Karpas-422 (cell line): ENCODE data around the gene USP24. TPM values are rescaled to one million over a fixed set of nuclear protein-coding genes. Genes with fewer than 3 reads are reported as not detected.

Experiments used
- DNase-seq: peaks from one replicate; pipeline ENCODE4 v3.0.0-alpha.2; 2015
- H2AFZ ChIP-seq: fragments of 200-600 bp; sonication (generic); 2 replicates; pipeline ENCODE4 v1.6.1; 2014; ENCODE audit warnings: antibody characterized with exemption, low read length, mixed read lengths
- H3K27ac ChIP-seq: fragments of 200-600 bp; sonication (generic); 2 replicates; pipeline ENCODE4 v1.5.1; 2014; ENCODE audit warnings: mild to moderate bottlenecking, low read length, moderate library complexity
- H3K27me3 ChIP-seq: fragments of 200-600 bp; sonication (generic); 2 replicates; pipeline ENCODE4 v1.6.1; 2014; ENCODE audit warnings: low read length, mixed read lengths
- H3K36me3 ChIP-seq: fragments of 200-600 bp; sonication (generic); 2 replicates; pipeline ENCODE4 v1.6.1; 2014; ENCODE audit warnings: low read length, mixed read lengths; ENCODE audit not compliant: insufficient read depth
- H3K4me1 ChIP-seq: fragments of 200-600 bp; sonication (generic); 2 replicates; pipeline ENCODE4 v1.6.1; 2014; ENCODE audit warnings: mild to moderate bottlenecking, low read length, mixed read lengths
- H3K4me2 ChIP-seq: fragments of 200-600 bp; sonication (generic); 2 replicates; pipeline ENCODE4 v1.6.1; 2014; ENCODE audit warnings: low read length, low read depth, mild to moderate bottlenecking; ENCODE audit not compliant: poor library complexity, severe bottlenecking
- H3K4me3 ChIP-seq: fragments of 200-600 bp; sonication (generic); 2 replicates; pipeline ENCODE4 v1.5.1; 2014; ENCODE audit warnings: mild to moderate bottlenecking, antibody characterized with exemption, low read length, mixed read lengths
- H3K79me2 ChIP-seq: fragments of 200-600 bp; sonication (generic); 2 replicates; pipeline ENCODE4 v1.6.1; 2014; ENCODE audit warnings: mild to moderate bottlenecking, low read length, mixed read lengths
- H3K9ac ChIP-seq: fragments of 200-600 bp; sonication (generic); 2 replicates; pipeline ENCODE4 v1.6.0; 2014; ENCODE audit warnings: low read length
- H3K9me2 ChIP-seq: fragments of 200-600 bp; sonication (generic), shearing (Covaris generic); replicated peaks from 2 replicates; pipeline ENCODE4 v1.6.0; 2014; ENCODE audit warnings: mild to moderate bottlenecking, low read length, moderate library complexity; ENCODE audit not compliant: insufficient read depth
- H3K9me3 ChIP-seq: fragments of 300-700, 200-600 bp; sonication (generic); 2 replicates; pipeline ENCODE4 v1.6.1; 2014; ENCODE audit warnings: low read length, mixed read lengths
- H4K20me1 ChIP-seq: fragments of 200-600 bp; sonication (generic); 2 replicates; pipeline ENCODE4 v1.6.1; 2014; ENCODE audit warnings: mild to moderate bottlenecking, antibody characterized with exemption, low read length, low read depth; ENCODE audit not compliant: insufficient read depth
- total RNA-seq: library from RNA; depleted of rRNA; stranded (reverse); fragments of >200 nt; shearing (Covaris generic); gene quantifications from 2 replicates; pipeline ENCODE4 v1.2.3, GENCODE V29; 2014; ENCODE audit warnings: low replicate concordance

The USP24 gene
- total RNA-seq, 1 experiment from 2014 or later = 89.8 TPM

GRCh38 chr1:55212349-55213150 lies 2.6 kb downstream of the USP24 start:
- peak; percentile 67 for DNase-seq
- Histone ChIP-seq H3K9ac (peak overlapping the region; percentile 96), H2AFZ (no peak overlapping the region)

GRCh38 chr1:55211863-55212262 lies 3.3 kb downstream of the USP24 start:
- no peaks in the 10 kb centered on the region for H3K9me2 ChIP-seq
- H3K9ac ChIP-seq = peak overlapping the region; percentile 96
- peak overlapping the region; percentile 87 for H3K27ac ChIP-seq
- no peaks in the 10 kb centered on the region for H3K27me3 ChIP-seq
- peaks cover 3% of the 10 kb centered on the region; the same call in 1 of the 2 replicates for H3K36me3 ChIP-seq
- no peaks in the 10 kb centered on the region for H3K9me3 ChIP-seq
- peak overlapping the region; percentile 72 for H3K4me2 ChIP-seq
- no peak overlapping the region for H2AFZ ChIP-seq
- no peaks in the 10 kb centered on the region for H4K20me1 ChIP-seq
- peak; percentile 77 for DNase-seq
- H3K4me1 ChIP-seq = peaks cover 64% of the 10 kb centered on the region
- peak overlapping the region; percentile 91 for H3K4me3 ChIP-seq
- peaks cover 90% of the 10 kb centered on the region for H3K79me2 ChIP-seq

More at GRCh38 chr1:55212349-55213150, 2.6 kb downstream of the USP24 start:
- Histone ChIP-seq H3K79me2 (peaks cover 84% of the 10 kb centered on the region), H3K4me2 (peak overlapping the region; percentile 72), H3K36me3 (no peaks in the 10 kb centered on the region), H3K9me2 (no peaks in the 10 kb centered on the region), H3K9me3 (no peaks in the 10 kb centered on the region), H4K20me1 (no peaks in the 10 kb centered on the region), H3K27me3 (no peaks in the 10 kb centered on the region), H3K4me1 (peaks cover 65% of the 10 kb centered on the region), H3K27ac (peak overlapping the region; percentile 87), H3K4me3 (peak overlapping the region; percentile 91)

DNA sequence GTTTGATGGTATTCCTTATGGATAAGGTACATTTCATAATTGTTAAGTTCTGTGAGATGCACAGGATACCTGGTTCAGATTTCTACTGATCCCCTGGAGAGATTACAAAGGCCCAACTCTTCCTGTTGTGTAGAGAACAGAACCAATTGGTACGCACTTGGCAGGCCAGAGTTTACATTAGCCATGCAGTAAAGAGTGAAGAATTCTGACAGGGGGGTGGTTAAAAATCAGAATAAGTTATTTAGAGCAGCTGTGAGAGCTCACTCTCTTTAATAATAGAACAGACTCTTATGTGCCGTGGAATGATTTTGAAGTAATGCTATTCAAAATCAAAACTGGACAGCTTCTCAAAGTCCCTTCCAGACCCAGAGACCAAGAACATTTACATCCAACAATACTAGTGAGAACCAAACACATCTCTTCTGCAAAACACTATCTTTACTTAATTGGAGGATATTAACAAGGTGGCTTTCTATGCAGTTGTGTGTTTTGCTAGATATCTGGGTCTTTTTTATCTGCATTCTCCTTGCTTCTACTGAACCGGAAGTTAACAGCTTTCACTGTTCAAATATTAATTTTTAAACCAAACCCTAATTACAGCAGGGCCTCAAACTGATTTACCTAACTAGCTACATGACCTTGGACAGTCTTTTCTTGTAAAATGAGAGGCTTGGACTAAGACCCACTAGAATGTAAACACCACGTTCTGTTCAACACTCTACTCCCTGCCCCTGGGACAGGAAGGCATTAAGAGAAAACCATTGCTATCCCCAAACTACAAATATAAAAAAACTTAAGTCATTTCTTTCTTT lies 4.0 kb downstream of the USP24 start:
- H3K4me1 ChIP-seq = peaks cover 64% of the 10 kb centered on the region
- H3K27me3 ChIP-seq = no peaks in the 10 kb centered on the region
- H3K4me2 ChIP-seq = peak overlapping the region; percentile 72
- H3K9ac ChIP-seq = peak overlapping the region; percentile 96
- H4K20me1 ChIP-seq = no peaks in the 10 kb centered on the region
- H3K4me3 ChIP-seq = peak overlapping the region; percentile 91
- H2AFZ ChIP-seq = no peak overlapping the region
- no peaks in the 10 kb centered on the region for H3K9me3 ChIP-seq
- H3K9me2 ChIP-seq = no peaks in the 10 kb centered on the region
- DNase-seq = peak; percentile 44
- H3K36me3 ChIP-seq = peaks cover 7% of the 10 kb centered on the region; the same call in 1 of the 2 replicates
- peak overlapping the region; percentile 87 for H3K27ac ChIP-seq
- peaks cover 96% of the 10 kb centered on the region for H3K79me2 ChIP-seq

DNA sequence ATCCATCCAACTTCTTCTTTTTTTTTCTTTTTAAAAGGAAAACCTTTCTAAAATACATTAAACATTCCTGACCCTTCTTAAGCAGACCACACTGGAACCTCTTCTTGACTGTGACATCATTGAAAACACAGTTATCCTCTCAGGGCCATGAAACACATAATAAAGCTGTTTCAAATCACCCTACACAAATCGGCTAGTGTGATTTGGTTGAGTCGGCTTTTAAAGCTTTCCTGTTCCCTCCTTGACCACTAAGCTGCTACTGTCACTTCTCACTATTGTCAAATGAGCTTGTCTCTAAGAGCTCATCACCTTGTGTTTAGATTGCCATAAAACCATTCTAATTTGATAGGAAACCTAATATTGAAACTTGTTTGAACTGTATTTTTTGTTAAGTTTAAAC lies 5.9 kb downstream of the USP24 start:
- Histone ChIP-seq H4K20me1 (no peaks in the 10 kb centered on the region), H3K9me2 (no peaks in the 10 kb centered on the region), H3K4me1 (peaks cover 79% of the 10 kb centered on the region), H3K79me2 (peaks cover 100% of the 10 kb centered on the region), H3K9ac (no peak overlapping the region), H3K27ac (0 out of 2 replicates have a peak overlapping the region, but pooled peaks have one; percentile 3), H3K9me3 (no peaks in the 10 kb centered on the region), H3K4me2 (peak overlapping the region; percentile 72), H3K4me3 (no peak overlapping the region), H3K27me3 (no peaks in the 10 kb centered on the region), H2AFZ (no peak overlapping the region), H3K36me3 (peaks cover 14% of the 10 kb centered on the region; the same call in 1 of the 2 replicates)
- DNase-seq = peak; percentile 52

- Histone ChIP-seq H3K4me2 (peak overlapping the region; percentile 3), H3K79me2 (peaks cover 100% of the 10 kb centered on the region), H3K4me1 (peaks cover 67% of the 10 kb centered on the region), H3K9me3 (no peaks in the 10 kb centered on the region), H3K27me3 (no peaks in the 10 kb centered on the region), H2AFZ (no peak overlapping the region), H3K9me2 (no peaks in the 10 kb centered on the region), H3K4me3 (no peak overlapping the region), H3K9ac (no peak overlapping the region), H3K36me3 (peaks cover 26% of the 10 kb centered on the region), H4K20me1 (peaks cover 12% of the 10 kb centered on the region; the same call in 1 of the 2 replicates), H3K27ac (no peak overlapping the region)
- no peak for DNase-seq
These were observed 9.0 kb downstream of the USP24 start for GRCh38 chr1:55206210-55206609.

DNA sequence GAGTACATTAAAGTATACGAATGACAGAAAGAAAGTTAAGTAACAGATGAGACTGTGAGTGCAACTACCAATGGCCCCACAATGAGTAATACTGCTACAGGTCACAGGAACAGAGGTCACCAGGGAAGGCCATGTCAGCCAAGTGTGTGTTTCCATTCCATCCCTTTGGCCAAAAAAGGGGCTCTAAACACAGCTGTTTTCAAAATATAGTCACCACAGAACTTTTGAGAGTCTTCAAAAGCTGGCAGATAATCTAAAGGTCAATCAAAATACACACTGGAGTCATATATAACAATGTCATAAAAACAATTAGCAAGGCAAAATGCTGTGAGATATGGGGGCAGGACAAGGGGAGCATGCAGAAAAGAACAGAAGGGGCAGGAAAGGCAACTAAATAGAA lies 10.2 kb downstream of the USP24 start:
- Histone ChIP-seq H3K4me3 (no peak overlapping the region), H3K9me3 (no peaks in the 10 kb centered on the region), H3K9me2 (no peaks in the 10 kb centered on the region), H3K27me3 (no peaks in the 10 kb centered on the region), H3K9ac (no peak overlapping the region), H3K36me3 (peaks cover 33% of the 10 kb centered on the region), H3K27ac (no peak overlapping the region; the same call in 1 of the 2 replicates), H3K4me2 (peak overlapping the region; percentile 3), H4K20me1 (peaks cover 12% of the 10 kb centered on the region; the same call in 1 of the 2 replicates), H3K4me1 (peaks cover 55% of the 10 kb centered on the region), H3K79me2 (peaks cover 100% of the 10 kb centered on the region), H2AFZ (no peak overlapping the region)
- DNase-seq = no peak

GRCh38 chr1:55203064-55203463 lies 12.1 kb downstream of the USP24 start:
- H3K27ac ChIP-seq = no peak overlapping the region
- H3K79me2 ChIP-seq = peaks cover 100% of the 10 kb centered on the region
- DNase-seq = no peak
- H3K27me3 ChIP-seq = no peaks in the 10 kb centered on the region
- H2AFZ ChIP-seq = no peak overlapping the region
- peaks cover 12% of the 10 kb centered on the region; the same call in 1 of the 2 replicates for H4K20me1 ChIP-seq
- peaks cover 42% of the 10 kb centered on the region for H3K4me1 ChIP-seq
- no peaks in the 10 kb centered on the region for H3K9me2 ChIP-seq
- H3K9ac ChIP-seq = no peak overlapping the region
- peaks cover 36% of the 10 kb centered on the region for H3K36me3 ChIP-seq
- H3K4me3 ChIP-seq = no peak overlapping the region
- H3K9me3 ChIP-seq = no peaks in the 10 kb centered on the region
- no peak overlapping the region for H3K4me2 ChIP-seq

GRCh38 chr1:55200667-55201066 lies 14.5 kb downstream of the USP24 start:
- H3K9me2 ChIP-seq = no peaks in the 10 kb centered on the region
- H3K27ac ChIP-seq = no peak overlapping the region
- no peaks in the 10 kb centered on the region for H3K27me3 ChIP-seq
- peaks cover 12% of the 10 kb centered on the region; the same call in 1 of the 2 replicates for H4K20me1 ChIP-seq
- H3K4me1 ChIP-seq = peaks cover 26% of the 10 kb centered on the region
- H3K4me2 ChIP-seq = no peak overlapping the region
- H3K9me3 ChIP-seq = no peaks in the 10 kb centered on the region
- peaks cover 99% of the 10 kb centered on the region for H3K79me2 ChIP-seq
- H3K36me3 ChIP-seq = peaks cover 24% of the 10 kb centered on the region
- DNase-seq = no peak
- no peak overlapping the region for H2AFZ ChIP-seq
- H3K9ac ChIP-seq = no peak overlapping the region
- no peak overlapping the region for H3K4me3 ChIP-seq
